Measurements from ENCODE around the gene FNBP1.
"Not testable (repeated sequence)": the region's sequence is repeated elsewhere in the genome, so short reads cannot be mapped to it uniquely, and the experiment has no call there.

The FNBP1 gene

GRCh38 chr9:129988607-129989361 lies 54.2 kb downstream of the FNBP1 start:
- TF ChIP-seq CTCF (IDR thresholded peaks at IDR 0.05; ENCODE audit: low read depth, low read length) = no peak
- DNase-seq (ENCODE audit: extremely low read depth, low read depth) = no peak

GRCh38 chr9:129987941-129988340 lies 55.0 kb downstream of the FNBP1 start:
- no peak for DNase-seq (ENCODE audit: extremely low read depth, low read depth)
- no peak for TF ChIP-seq CTCF (IDR thresholded peaks at IDR 0.05; ENCODE audit: low read depth, low read length)

GRCh38 chr9:129987047-129987446 lies 55.9 kb downstream of the FNBP1 start:
- TF ChIP-seq CTCF (IDR thresholded peaks at IDR 0.05; ENCODE audit: low read depth, low read length) = no peak
- DNase-seq (ENCODE audit: extremely low read depth, low read depth) = no peak

GRCh38 chr9:129984589-129984988 lies 58.4 kb downstream of the FNBP1 start:
- DNase-seq (ENCODE audit: extremely low read depth, low read depth) = not testable (repeated sequence)

- TF ChIP-seq CTCF (IDR thresholded peaks at IDR 0.05; ENCODE audit: low read depth, low read length) = no peak
- DNase-seq (ENCODE audit: extremely low read depth, low read depth) = no peak
Observed at GRCh38 chr9:129983891-129984290, 59.1 kb downstream of the FNBP1 start.

- DNase-seq (ENCODE audit: extremely low read depth, low read depth) = no peak
- TF ChIP-seq CTCF (IDR thresholded peaks at IDR 0.05; ENCODE audit: low read depth, low read length) = no peak
Observed at GRCh38 chr9:129981180-129981907, 61.6 kb downstream of the FNBP1 start.

- DNase-seq (ENCODE audit: extremely low read depth, low read depth) = not testable (repeated sequence)
Observed at GRCh38 chr9:129980224-129980623, 62.8 kb downstream of the FNBP1 start.

GRCh38 chr9:129979071-129979745 lies 63.8 kb downstream of the FNBP1 start:
- no peak for DNase-seq (ENCODE audit: extremely low read depth, low read depth)
- TF ChIP-seq CTCF (IDR thresholded peaks at IDR 0.05; ENCODE audit: low read depth, low read length) = no peak

Measured in AG09319 (cell line).